Measurements from ENCODE around the gene PSMC3.

Gene PSMC3

GRCh38 chr11:47393163-47394049 lies 32.8 kb downstream of the PSMC3 start:
- DNase-seq = no peak

- DNase-seq = no peak
Measured at GRCh38 chr11:47392546-47393162, 33.6 kb downstream of the PSMC3 start.

- no peak for DNase-seq
Measured at GRCh38 chr11:47391711-47392432, 34.4 kb downstream of the PSMC3 start.

GRCh38 chr11:47391077-47391583 lies 35.1 kb downstream of the PSMC3 start:
- DNase-seq = no peak

GRCh38 chr11:47390422-47390760 lies 35.8 kb downstream of the PSMC3 start:
- no peak for DNase-seq

GRCh38 chr11:47389577-47390421 lies 36.4 kb downstream of the PSMC3 start:
- DNase-seq = no peak

- DNase-seq = no peak
Measured at GRCh38 chr11:47388697-47389576, 37.3 kb downstream of the PSMC3 start.

- no peak for DNase-seq
Measured at GRCh38 chr11:47387944-47388696, 38.1 kb downstream of the PSMC3 start.

- no peak for DNase-seq
Measured at GRCh38 chr11:47384498-47384897, 41.7 kb downstream of the PSMC3 start.

GRCh38 chr11:47383071-47383470 lies 43.2 kb downstream of the PSMC3 start:
- DNase-seq = no peak

GRCh38 chr11:47380078-47380477 lies 46.2 kb downstream of the PSMC3 start:
- no peak for DNase-seq

GRCh38 chr11:47379317-47379716 lies 46.9 kb downstream of the PSMC3 start:
- DNase-seq = no peak

GRCh38 chr11:47378836-47379170 lies 47.4 kb downstream of the PSMC3 start:
- DNase-seq = no peak

GRCh38 chr11:47378010-47378835 lies 48.0 kb downstream of the PSMC3 start, which contains the start of gene SPI1:
SPI1 (minus strand) TSS chr11:47378547; CDS start chr11:47378353, 194 bp downstream.
- DNase-seq = no peak

GRCh38 chr11:47377571-47378009 lies 48.6 kb downstream of the PSMC3 start:
- no peak for DNase-seq

- no peak for DNase-seq
Measured at GRCh38 chr11:47376525-47377371, 49.5 kb downstream of the PSMC3 start.

GRCh38 chr11:47376107-47376524 lies 50.1 kb downstream of the PSMC3 start:
- no peak for DNase-seq

- no peak for DNase-seq
Measured at GRCh38 chr11:47375546-47376085, 50.6 kb downstream of the PSMC3 start.

- no peak for DNase-seq
Measured at GRCh38 chr11:47375020-47375419, 51.2 kb downstream of the PSMC3 start.

Measured in NCI-H1417 treated with DMSO at 0.1 percent for 48 hours (cell line).